Measurements from ENCODE around the gene SERPINA5.

- no peak for TF ChIP-seq EZH2 (IDR thresholded peaks at IDR 0.05; ENCODE audit: borderline replicate concordance, insufficient read depth, low read depth, low read length, poor library complexity, severe bottlenecking)
- TF ChIP-seq CTCF (IDR thresholded peaks at IDR 0.05): no peak
Measured at GRCh38 chr14:94548131-94548998, 32.9 kb upstream of the SERPINA5 start.
